Ovary (tissue), 3 donors: ENCODE measurements around the gene PCDHAC2.

Experiments used
- EP300 ChIP-seq: sonication (generic); formaldehyde crosslinking; IDR thresholded peaks from one replicate; pipeline ENCODE4 v1.6.1; 2017; ENCODE audit warnings: antibody characterized with exemption
- POLR2A ChIP-seq: fragments of 450-650 bp; IDR thresholded peaks from one replicate; pipeline ENCODE4 v1.6.1; 2017; ENCODE audit warnings: antibody characterized with exemption, mild to moderate bottlenecking, moderate library complexity
- TF ChIP-seq, protein P1 (sequence below), 3 donors: fragments of 450-650 bp in 2 of 3; fragments of 200-600 bp in 1 of 3; IDR thresholded peaks; one replicate each; pipeline versions ENCODE4 v1.5.1 to v1.8.0; 2016 to 2022; ENCODE audit warnings: antibody characterized with exemption in 3 of 3, mild to moderate bottlenecking in 1 of 3
- donor health status: DM: no; HTN: no; CAD: no.

DNA sequence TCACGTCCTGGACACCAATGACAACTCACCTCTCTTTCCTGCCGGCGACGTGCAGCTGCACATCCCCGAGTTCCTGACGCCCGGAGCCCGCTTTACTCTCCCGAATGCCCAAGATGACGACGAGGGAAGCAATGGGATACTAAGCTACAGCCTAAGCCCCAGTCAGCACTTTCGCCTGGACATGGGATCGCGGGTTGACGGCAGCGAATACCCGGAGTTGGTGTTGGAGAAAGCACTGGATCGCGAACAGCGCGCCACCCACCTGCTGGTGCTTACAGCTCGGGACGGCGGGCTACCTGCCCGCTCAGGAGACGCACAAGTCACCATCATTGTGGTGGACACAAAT lies 39.1 kb upstream of the PCDHAC2 start:
- TF ChIP-seq, protein P1, sequence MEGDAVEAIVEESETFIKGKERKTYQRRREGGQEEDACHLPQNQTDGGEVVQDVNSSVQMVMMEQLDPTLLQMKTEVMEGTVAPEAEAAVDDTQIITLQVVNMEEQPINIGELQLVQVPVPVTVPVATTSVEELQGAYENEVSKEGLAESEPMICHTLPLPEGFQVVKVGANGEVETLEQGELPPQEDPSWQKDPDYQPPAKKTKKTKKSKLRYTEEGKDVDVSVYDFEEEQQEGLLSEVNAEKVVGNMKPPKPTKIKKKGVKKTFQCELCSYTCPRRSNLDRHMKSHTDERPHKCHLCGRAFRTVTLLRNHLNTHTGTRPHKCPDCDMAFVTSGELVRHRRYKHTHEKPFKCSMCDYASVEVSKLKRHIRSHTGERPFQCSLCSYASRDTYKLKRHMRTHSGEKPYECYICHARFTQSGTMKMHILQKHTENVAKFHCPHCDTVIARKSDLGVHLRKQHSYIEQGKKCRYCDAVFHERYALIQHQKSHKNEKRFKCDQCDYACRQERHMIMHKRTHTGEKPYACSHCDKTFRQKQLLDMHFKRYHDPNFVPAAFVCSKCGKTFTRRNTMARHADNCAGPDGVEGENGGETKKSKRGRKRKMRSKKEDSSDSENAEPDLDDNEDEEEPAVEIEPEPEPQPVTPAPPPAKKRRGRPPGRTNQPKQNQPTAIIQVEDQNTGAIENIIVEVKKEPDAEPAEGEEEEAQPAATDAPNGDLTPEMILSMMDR (IDR thresholded peaks at IDR 0.05), result no peak
- TF ChIP-seq EP300 (no peak), POLR2A (no peak)
